ENCODE measurements around the gene HCST.
"Not testable (repeated sequence)": the region's sequence is repeated elsewhere in the genome, so short reads cannot be mapped to it uniquely, and the experiment has no call there.

HCST gene

DNA sequence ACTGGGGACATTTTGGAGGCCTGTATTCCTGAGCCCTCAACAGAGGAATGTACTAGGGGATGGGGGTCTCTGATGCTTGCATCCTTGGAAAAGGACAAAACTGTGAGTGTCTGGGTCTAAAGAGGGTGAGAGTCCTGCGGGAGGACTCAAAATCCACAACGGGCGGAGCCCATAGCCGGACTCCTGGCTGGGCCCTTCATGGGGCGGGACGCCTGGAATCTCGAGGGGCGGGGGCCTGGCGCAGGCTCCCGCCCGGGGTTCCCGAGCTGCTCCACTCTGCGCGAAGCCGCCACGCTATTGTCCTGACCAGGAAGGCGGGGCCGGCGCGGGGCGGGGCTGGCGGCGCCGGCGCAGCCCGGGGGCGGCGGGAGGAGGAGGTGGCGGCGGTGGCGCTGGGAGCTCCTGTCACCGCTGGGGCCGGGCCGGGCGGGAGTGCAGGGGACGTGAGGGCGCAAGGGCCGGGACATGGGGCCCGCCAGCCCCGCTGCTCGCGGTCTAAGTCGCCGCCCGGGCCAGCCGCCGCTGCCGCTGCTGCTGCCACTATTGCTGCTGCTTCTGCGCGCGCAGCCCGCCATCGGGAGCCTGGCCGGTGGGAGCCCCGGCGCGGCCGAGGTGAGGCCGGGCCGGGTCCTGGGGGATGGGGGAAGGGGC, 34.0 kb upstream of the HCST start, which contains the start of gene APLP1:
Gene APLP1, plus strand, starts transcription at position 403 of the 651 bp plus-strand sequence. Its CDS starts 63 bp downstream, at position 466.
- Histone ChIP-seq H3K36me3 (ENCODE audit: control insufficient read depth, low read depth, low read length) (no peaks in the 10 kb centered on the region), H3K27ac (ENCODE audit: low read length) (no peak within 1 kb of the TSS), H3K27me3 (ENCODE audit: control insufficient read depth, insufficient read depth, low read length) (peaks cover 10% of the 10 kb centered on the region), H3K4me3 (ENCODE audit: low read length) (peak within 1 kb of the TSS; percentile 71), H3K4me1 (ENCODE audit: control insufficient read depth, low read depth, low read length) (peaks cover 14% of the 10 kb centered on the region), H3K9ac (ENCODE audit: low read length) (no peak within 1 kb of the TSS), H3K9me3 (ENCODE audit: control insufficient read depth, low read depth, low read length) (no peaks in the 10 kb centered on the region)

DNA sequence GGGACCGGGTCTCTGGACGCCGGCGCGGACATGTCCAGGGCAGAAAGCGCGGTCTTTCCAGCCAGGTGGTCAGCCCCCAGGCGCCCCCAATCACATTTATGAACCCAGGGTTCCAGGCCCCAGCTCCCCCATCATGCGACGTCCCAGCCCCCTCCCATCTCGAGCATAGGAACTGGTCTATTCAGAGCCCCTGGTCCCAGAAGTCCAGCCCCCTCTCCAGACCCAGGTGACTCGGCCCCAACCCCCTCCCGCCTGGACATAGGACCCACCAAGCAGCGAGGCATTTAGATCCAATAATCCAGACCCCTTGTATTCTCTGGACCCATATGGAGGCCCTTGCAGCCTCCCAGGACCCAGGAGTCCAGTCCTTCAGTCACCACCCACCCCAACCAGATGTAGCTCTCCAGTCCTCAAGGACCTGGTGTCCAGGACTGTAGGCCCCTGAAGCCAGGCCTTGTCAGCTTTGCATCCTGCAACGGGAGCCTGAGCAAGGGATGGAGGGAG, 33.5 kb upstream of the HCST start:
- peaks cover 14% of the 10 kb centered on the region for H3K4me1 ChIP-seq (ENCODE audit: control insufficient read depth, low read depth, low read length)
- H3K27me3 ChIP-seq (ENCODE audit: control insufficient read depth, insufficient read depth, low read length) = peaks cover 10% of the 10 kb centered on the region
- H3K9ac ChIP-seq (ENCODE audit: low read length) = no peak overlapping the region
- H3K36me3 ChIP-seq (ENCODE audit: control insufficient read depth, low read depth, low read length) = no peaks in the 10 kb centered on the region
- H3K9me3 ChIP-seq (ENCODE audit: control insufficient read depth, low read depth, low read length) = no peaks in the 10 kb centered on the region
- peak overlapping the region; percentile 71 for H3K4me3 ChIP-seq (ENCODE audit: low read length)
- no peak overlapping the region for H3K27ac ChIP-seq (ENCODE audit: low read length)

GRCh38 chr19:35869327-35870123, 32.8 kb upstream of the HCST start:
- Histone ChIP-seq H3K4me1 (ENCODE audit: control insufficient read depth, low read depth, low read length) (peaks cover 14% of the 10 kb centered on the region), H3K9ac (ENCODE audit: low read length) (no peak overlapping the region), H3K9me3 (ENCODE audit: control insufficient read depth, low read depth, low read length) (no peaks in the 10 kb centered on the region), H3K36me3 (ENCODE audit: control insufficient read depth, low read depth, low read length) (no peaks in the 10 kb centered on the region), H3K27ac (ENCODE audit: low read length) (no peak overlapping the region), H3K27me3 (ENCODE audit: control insufficient read depth, insufficient read depth, low read length) (peaks cover 10% of the 10 kb centered on the region), H3K4me3 (ENCODE audit: low read length) (peak overlapping the region; percentile 71)

DNA sequence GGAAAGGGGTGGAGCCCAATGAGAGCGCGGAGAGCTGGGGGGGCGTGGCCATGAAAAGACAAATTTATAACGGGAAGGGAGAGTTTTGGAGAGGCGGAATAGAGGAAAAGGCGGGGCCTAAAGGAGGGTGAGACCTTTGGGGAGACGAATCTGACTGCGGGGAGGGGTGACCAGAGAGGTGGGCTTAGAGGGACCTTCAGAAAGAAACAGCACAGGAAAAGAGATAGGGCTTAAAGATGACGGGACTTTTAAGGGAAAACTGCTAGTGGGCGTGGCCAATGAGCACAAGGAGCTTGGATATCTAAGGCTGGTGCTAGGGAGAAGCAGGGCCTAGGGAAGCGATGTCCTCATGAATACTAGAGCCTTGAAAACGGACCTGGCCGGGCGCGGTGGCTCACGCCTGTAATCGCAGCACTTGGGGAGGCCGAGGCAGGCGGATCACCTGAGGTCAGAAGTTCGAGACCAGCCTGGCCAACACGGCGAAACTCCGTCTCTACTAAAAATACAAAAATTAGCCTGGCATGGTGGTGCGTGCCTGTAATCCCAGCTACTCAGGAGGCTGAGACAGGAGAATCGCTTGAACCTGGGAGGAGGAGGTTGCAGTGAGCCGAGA, 32.1 kb upstream of the HCST start:
- Histone ChIP-seq H3K4me1 (ENCODE audit: control insufficient read depth, low read depth, low read length) (peaks cover 14% of the 10 kb centered on the region), H3K4me3 (ENCODE audit: low read length) (peak overlapping the region; percentile 71), H3K27me3 (ENCODE audit: control insufficient read depth, insufficient read depth, low read length) (peaks cover 10% of the 10 kb centered on the region)
- H3K36me3 ChIP-seq (ENCODE audit: control insufficient read depth, low read depth, low read length); H3K9me3 ChIP-seq (ENCODE audit: control insufficient read depth, low read depth, low read length); H3K27ac ChIP-seq (ENCODE audit: low read length); H3K9ac ChIP-seq (ENCODE audit: low read length): not testable (repeated sequence)

DNA sequence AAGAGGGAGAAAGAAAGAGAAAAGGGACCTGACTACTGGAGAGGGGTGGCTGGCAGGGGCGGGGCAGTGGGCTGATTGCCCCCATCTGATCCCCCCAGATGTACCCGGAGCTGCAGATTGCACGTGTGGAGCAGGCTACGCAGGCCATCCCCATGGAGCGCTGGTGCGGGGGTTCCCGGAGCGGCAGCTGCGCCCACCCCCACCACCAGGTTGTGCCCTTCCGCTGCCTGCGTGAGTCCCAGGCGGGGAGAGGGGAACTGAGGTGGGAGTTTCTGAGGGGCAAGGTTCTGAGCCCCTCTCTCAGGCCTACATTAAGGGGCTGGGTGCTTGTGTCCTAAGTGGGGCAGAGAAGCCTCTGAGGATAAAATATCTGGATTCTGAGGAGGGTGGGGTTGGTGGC, 31.5 kb upstream of the HCST start:
- no peak overlapping the region for H3K27ac ChIP-seq (ENCODE audit: low read length)
- H3K4me1 ChIP-seq (ENCODE audit: control insufficient read depth, low read depth, low read length) = peaks cover 14% of the 10 kb centered on the region
- H3K36me3 ChIP-seq (ENCODE audit: control insufficient read depth, low read depth, low read length) = no peaks in the 10 kb centered on the region
- H3K9ac ChIP-seq (ENCODE audit: low read length) = no peak overlapping the region
- H3K4me3 ChIP-seq (ENCODE audit: low read length) = peak overlapping the region; percentile 71
- peaks cover 10% of the 10 kb centered on the region for H3K27me3 ChIP-seq (ENCODE audit: control insufficient read depth, insufficient read depth, low read length)
- H3K9me3 ChIP-seq (ENCODE audit: control insufficient read depth, low read depth, low read length) = no peaks in the 10 kb centered on the region

GRCh38 chr19:35871611-35872010, 30.7 kb upstream of the HCST start:
- H3K36me3 ChIP-seq (ENCODE audit: control insufficient read depth, low read depth, low read length) = no peaks in the 10 kb centered on the region
- H3K27ac ChIP-seq (ENCODE audit: low read length) = no peak overlapping the region
- H3K4me1 ChIP-seq (ENCODE audit: control insufficient read depth, low read depth, low read length) = peaks cover 14% of the 10 kb centered on the region
- H3K4me3 ChIP-seq (ENCODE audit: low read length) = no peak overlapping the region
- H3K9ac ChIP-seq (ENCODE audit: low read length) = no peak overlapping the region
- H3K9me3 ChIP-seq (ENCODE audit: control insufficient read depth, low read depth, low read length) = no peaks in the 10 kb centered on the region
- H3K27me3 ChIP-seq (ENCODE audit: control insufficient read depth, insufficient read depth, low read length) = peaks cover 10% of the 10 kb centered on the region

DNA sequence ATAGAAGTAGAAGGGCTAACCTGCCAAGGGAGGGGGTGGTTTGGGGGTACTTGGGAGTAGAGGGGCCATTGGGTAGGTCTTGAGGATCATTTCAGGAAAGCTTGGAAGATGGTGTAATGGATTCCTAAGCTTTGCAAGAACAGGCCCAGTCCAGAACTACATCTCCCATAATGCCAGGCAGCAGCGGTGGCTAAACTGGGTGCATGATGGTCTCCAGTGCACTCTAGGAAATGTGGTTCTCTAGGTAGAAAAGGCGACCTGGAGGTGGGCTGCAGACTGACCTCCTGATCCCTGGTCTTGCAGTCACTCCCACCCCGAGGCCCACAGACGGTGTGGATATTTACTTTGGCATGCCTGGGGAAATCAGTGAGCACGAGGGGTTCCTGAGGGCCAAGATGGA, 30.1 kb upstream of the HCST start:
- Histone ChIP-seq H3K36me3 (ENCODE audit: control insufficient read depth, low read depth, low read length) (no peaks in the 10 kb centered on the region), H3K27me3 (ENCODE audit: control insufficient read depth, insufficient read depth, low read length) (peaks cover 10% of the 10 kb centered on the region), H3K9ac (ENCODE audit: low read length) (no peak overlapping the region), H3K4me1 (ENCODE audit: control insufficient read depth, low read depth, low read length) (peaks cover 14% of the 10 kb centered on the region), H3K4me3 (ENCODE audit: low read length) (no peak overlapping the region), H3K27ac (ENCODE audit: low read length) (no peak overlapping the region), H3K9me3 (ENCODE audit: control insufficient read depth, low read depth, low read length) (no peaks in the 10 kb centered on the region)

- Histone ChIP-seq H3K9ac (ENCODE audit: low read length) (no peak overlapping the region), H3K4me1 (ENCODE audit: control insufficient read depth, low read depth, low read length) (peaks cover 5% of the 10 kb centered on the region), H3K27ac (ENCODE audit: low read length) (no peak overlapping the region), H3K27me3 (ENCODE audit: control insufficient read depth, insufficient read depth, low read length) (peaks cover 10% of the 10 kb centered on the region), H3K36me3 (ENCODE audit: control insufficient read depth, low read depth, low read length) (no peaks in the 10 kb centered on the region), H3K9me3 (ENCODE audit: control insufficient read depth, low read depth, low read length) (no peaks in the 10 kb centered on the region), H3K4me3 (ENCODE audit: low read length) (no peak overlapping the region)
These were observed 27.9 kb upstream of the HCST start for GRCh38 chr19:35874392-35874930.

DNA sequence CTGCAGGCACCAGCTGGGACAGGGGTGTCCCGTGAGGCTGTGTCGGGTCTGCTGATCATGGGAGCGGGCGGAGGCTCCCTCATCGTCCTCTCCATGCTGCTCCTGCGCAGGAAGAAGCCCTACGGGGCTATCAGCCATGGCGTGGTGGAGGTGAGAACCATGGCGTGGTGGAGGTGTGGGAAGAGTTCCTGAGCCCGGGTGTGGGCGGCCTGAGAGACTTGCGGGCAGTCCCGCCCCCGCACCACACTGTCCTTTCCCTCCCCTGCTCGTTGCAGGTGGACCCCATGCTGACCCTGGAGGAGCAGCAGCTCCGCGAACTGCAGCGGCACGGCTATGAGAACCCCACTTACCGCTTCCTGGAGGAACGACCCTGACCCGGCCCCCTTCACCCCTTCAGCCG, 23.3 kb upstream of the HCST start:
- no peaks in the 10 kb centered on the region for H3K9me3 ChIP-seq (ENCODE audit: control insufficient read depth, low read depth, low read length)
- H3K27ac ChIP-seq (ENCODE audit: low read length) = no peak overlapping the region
- peaks cover 10% of the 10 kb centered on the region for H3K27me3 ChIP-seq (ENCODE audit: control insufficient read depth, insufficient read depth, low read length)
- H3K4me3 ChIP-seq (ENCODE audit: low read length) = no peak overlapping the region
- H3K36me3 ChIP-seq (ENCODE audit: control insufficient read depth, low read depth, low read length) = no peaks in the 10 kb centered on the region
- peaks cover 7% of the 10 kb centered on the region for H3K4me1 ChIP-seq (ENCODE audit: control insufficient read depth, low read depth, low read length)
- no peak overlapping the region for H3K9ac ChIP-seq (ENCODE audit: low read length)

- Histone ChIP-seq H3K9me3 (ENCODE audit: control insufficient read depth, low read depth, low read length) (no peaks in the 10 kb centered on the region), H3K4me1 (ENCODE audit: control insufficient read depth, low read depth, low read length) (peaks cover 7% of the 10 kb centered on the region), H3K4me3 (ENCODE audit: low read length) (no peak overlapping the region), H3K27ac (ENCODE audit: low read length) (no peak overlapping the region), H3K36me3 (ENCODE audit: control insufficient read depth, low read depth, low read length) (no peaks in the 10 kb centered on the region), H3K27me3 (ENCODE audit: control insufficient read depth, insufficient read depth, low read length) (peaks cover 10% of the 10 kb centered on the region), H3K9ac (ENCODE audit: low read length) (no peak overlapping the region)
These were observed 22.5 kb upstream of the HCST start for GRCh38 chr19:35879770-35880317.
